Measurements from ENCODE around the gene PCYT2. TPM values are rescaled to one million over a fixed set of nuclear protein-coding genes. Genes with fewer than 3 reads are reported as not detected.

The PCYT2 gene
- total RNA-seq, 1 donor from 2014 or later = 39.7 TPM

DNA sequence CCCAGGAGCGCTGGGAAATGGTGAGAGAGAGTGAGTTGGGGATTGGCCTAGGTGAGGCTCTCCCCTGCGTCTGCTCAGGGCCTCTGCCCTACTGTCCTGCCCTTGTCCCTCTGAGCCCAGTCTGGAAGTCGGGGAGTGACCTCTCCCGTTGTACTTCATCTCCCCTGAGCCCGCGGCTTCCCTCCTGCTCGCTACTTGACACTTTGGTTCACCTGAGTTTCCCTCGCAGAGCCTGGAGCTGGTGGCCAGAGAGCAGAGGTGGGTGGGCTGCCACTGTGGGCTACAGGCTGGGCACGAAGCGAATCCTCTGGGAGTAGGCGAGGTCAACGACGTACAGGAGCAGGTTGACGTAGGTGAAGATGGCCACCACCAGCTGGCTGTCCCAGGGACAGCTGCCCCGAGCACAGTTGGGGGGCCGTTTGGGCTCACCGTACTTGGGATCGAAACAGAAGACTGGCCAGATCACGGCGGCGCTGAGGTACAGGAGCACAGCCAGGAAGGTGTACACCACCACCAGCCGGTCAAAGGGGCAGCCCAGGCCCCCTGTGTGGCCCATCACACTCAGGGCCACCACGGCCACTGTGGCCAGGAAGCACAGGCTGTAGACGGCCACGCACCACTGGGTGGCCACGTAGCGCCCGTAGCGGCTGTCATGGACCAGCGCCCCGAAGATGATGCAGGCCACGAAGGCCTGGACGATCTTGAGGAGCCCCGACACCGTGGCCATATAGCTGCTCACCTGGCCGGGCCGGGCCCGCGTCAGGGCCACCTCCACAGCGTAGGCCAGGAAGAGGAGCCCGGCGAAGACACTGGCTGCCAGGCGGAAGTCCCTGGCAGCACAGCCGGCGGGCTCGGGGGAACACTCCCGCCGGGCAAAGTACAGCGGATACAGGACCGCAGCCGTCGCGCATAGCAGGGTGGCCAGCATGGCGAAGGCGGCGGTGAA is 29.6 kb upstream of the PCYT2 start:
- no peak for DNase-seq
- H3K9me3 ChIP-seq = no peaks in the 10 kb centered on the region
- no peak overlapping the region for H3K4me3 ChIP-seq
- H3K27ac ChIP-seq = no peak overlapping the region
- intact Hi-C loops (cut with DNase I) = no loop called here
- H3K4me1 ChIP-seq = no peaks in the 10 kb centered on the region
- no peak for ATAC-seq
- no peaks in the 10 kb centered on the region for H3K36me3 ChIP-seq
- TF ChIP-seq, protein P1, sequence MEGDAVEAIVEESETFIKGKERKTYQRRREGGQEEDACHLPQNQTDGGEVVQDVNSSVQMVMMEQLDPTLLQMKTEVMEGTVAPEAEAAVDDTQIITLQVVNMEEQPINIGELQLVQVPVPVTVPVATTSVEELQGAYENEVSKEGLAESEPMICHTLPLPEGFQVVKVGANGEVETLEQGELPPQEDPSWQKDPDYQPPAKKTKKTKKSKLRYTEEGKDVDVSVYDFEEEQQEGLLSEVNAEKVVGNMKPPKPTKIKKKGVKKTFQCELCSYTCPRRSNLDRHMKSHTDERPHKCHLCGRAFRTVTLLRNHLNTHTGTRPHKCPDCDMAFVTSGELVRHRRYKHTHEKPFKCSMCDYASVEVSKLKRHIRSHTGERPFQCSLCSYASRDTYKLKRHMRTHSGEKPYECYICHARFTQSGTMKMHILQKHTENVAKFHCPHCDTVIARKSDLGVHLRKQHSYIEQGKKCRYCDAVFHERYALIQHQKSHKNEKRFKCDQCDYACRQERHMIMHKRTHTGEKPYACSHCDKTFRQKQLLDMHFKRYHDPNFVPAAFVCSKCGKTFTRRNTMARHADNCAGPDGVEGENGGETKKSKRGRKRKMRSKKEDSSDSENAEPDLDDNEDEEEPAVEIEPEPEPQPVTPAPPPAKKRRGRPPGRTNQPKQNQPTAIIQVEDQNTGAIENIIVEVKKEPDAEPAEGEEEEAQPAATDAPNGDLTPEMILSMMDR (IDR thresholded peaks at IDR 0.05) = no peak
- H3K27me3 ChIP-seq (ENCODE audit: low read depth) = peaks cover 24% of the 10 kb centered on the region

DNA sequence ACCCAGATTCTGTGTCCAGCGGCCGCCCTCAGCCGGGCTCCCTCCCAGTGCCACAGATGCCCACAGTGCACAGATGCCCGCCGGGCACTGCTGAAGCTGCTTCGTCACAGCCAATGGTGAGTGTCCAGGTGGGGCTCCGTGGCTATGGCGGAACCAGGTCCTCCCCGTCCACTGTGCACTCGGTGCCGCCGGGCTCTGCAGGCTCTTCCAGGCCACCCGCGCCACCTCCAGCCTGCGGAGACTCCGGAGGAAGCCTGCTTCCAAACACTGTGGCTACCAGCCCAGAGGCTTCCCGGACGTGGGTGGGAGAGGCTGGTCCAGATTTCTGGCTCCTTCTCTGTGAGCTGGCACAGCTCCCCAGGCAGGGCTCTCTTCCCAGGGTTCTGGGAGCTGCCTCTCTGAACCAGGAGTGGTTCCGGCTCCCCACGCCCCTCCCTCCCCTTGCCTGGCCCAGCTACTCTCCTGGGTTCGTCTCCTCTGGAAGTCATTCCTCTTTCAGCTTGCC is 28.7 kb upstream of the PCYT2 start:
- H3K27ac ChIP-seq = no peak overlapping the region
- peaks cover 24% of the 10 kb centered on the region for H3K27me3 ChIP-seq (ENCODE audit: low read depth)
- H3K4me1 ChIP-seq = no peaks in the 10 kb centered on the region
- intact Hi-C loops (cut with DNase I) = no loop called here
- no peak for DNase-seq
- no peaks in the 10 kb centered on the region for H3K9me3 ChIP-seq
- no peak for ATAC-seq
- no peak overlapping the region for H3K4me3 ChIP-seq
- H3K36me3 ChIP-seq = no peaks in the 10 kb centered on the region
- TF ChIP-seq, protein P1 (IDR thresholded peaks at IDR 0.05) = no peak

DNA sequence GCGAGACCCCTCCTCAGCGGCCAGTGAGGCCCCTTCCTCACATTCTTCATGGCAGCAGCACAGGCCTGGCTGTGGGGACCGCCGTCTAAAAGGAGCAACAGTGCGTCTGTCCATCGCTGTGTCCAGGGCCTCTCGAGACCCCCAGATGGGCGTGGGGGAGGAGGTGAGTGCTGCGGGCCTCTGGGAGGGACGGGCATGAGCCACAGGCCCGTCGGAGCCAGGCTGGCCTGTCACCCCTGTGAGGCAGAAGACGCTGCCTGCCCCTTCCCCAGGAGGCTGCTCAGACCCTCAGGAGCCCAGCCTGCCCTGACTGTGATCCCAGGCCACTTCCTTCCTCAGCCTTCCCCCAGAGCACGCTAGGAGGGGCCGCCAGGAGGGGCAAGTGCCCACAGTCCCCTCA is 28.0 kb upstream of the PCYT2 start:
- no peak for DNase-seq
- Histone ChIP-seq H3K27ac (no peak overlapping the region), H3K27me3 (ENCODE audit: low read depth) (peaks cover 24% of the 10 kb centered on the region), H3K4me3 (no peak overlapping the region), H3K4me1 (no peaks in the 10 kb centered on the region), H3K9me3 (no peaks in the 10 kb centered on the region), H3K36me3 (no peaks in the 10 kb centered on the region)
- no peak for ATAC-seq
- intact Hi-C loops (cut with DNase I) = no loop called here
- TF ChIP-seq, protein P1 (IDR thresholded peaks at IDR 0.05) = no peak

DNA sequence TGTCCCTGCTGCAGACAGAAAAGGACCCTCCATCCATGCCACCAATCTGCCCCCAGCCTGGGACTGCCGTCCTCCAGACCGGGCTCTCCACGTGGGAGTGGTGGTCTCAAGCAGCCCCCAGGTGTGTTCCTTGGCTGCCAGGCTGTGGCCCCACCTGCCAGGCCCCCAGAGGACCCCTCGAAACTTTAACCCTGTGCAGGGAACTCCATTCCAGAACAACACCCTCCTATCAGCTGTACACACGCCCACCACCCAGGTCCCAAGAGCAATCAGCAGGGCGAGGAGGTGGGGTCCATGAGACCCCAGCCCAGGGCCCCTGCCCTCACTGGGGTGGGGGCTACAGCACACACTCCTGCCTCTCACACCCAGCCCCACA is 24.5 kb upstream of the PCYT2 start:
- Histone ChIP-seq H3K4me1 (no peaks in the 10 kb centered on the region), H3K36me3 (no peaks in the 10 kb centered on the region), H3K9me3 (no peaks in the 10 kb centered on the region), H3K27ac (no peak overlapping the region), H3K4me3 (no peak overlapping the region), H3K27me3 (ENCODE audit: low read depth) (peaks cover 4% of the 10 kb centered on the region)
- DNase-seq (no peak), ATAC-seq (no peak)
- intact Hi-C loops (cut with DNase I) = no loop called here
- TF ChIP-seq, protein P1 (IDR thresholded peaks at IDR 0.05) = no peak

DNA sequence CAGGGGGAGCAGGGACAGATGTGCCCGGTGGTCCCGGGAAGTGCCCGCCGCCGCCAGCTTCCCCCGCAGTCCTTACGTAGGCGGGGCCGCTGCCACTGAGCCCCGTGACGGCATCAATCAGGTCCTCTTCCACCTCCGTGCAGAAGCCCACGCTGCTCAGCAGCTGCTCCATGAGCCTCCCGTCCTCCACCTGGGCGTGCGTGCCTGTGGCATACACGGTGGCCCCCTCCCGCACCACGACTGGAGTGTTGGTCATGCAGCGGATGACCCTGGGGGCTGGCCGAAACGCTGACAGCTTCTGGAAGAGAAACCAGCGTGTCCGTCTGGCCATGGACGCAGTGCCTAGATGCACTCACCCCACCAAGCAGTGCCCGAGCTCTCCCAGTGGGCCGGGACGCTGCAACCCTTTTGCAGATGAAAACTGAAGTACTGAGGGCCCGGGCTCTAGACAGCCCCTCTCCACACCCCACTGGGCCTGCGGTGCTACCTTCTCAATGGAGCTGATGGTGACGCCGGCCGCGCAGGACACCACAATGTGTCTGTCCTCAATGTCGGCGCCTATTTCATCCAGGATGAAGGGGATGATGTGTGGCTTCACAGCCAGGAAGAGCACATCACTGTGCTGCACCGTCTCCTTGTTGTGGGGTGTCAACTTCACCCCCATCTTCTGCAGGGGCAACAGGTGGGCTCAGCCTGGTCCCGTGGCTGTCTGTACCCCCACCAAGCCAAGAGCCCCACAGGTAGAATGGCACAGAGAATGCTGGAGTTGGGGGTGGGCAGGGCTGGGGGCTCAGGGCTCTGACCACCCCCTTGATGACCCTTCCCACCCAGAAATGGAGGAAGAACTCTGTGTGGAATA is 23.9 kb upstream of the PCYT2 start:
- Histone ChIP-seq H3K27ac (no peak overlapping the region), H3K4me1 (no peaks in the 10 kb centered on the region), H3K4me3 (no peak overlapping the region), H3K27me3 (ENCODE audit: low read depth) (peaks cover 4% of the 10 kb centered on the region), H3K9me3 (no peaks in the 10 kb centered on the region), H3K36me3 (no peaks in the 10 kb centered on the region)
- TF ChIP-seq, protein P1 (IDR thresholded peaks at IDR 0.05) = no peak
- DNase-seq (no peak), ATAC-seq (no peak)
- intact Hi-C loops (cut with DNase I) = no loop called here

Measured in lower lobe of right lung (tissue), 2 donors.